SK-N-SH (cell line): ENCODE measurements around the gene CNBD2. TPM values are rescaled to one million over a fixed set of nuclear protein-coding genes. Genes with fewer than 3 reads are reported as not detected.

Experiments
- CTCF ChIA-PET: fragments of 300-600, 350-600 bp; formaldehyde crosslinking; extraction: SDS; loops from one replicate; lab custom pipeline; 2021; lab: Yijun Ruan, JAX
- POLR2A ChIA-PET: fragments of 350-600 bp; sonication (Branson Sonifier 250); formaldehyde crosslinking; extraction: SDS; loops from one replicate; lab custom pipeline; 2020; ENCODE audit warnings: antibody characterized with exemption, inconsistent platforms; lab: Yijun Ruan, JAX
- DNase-seq: peaks from one replicate; pipeline ENCODE4 v3.0.0; 2012
- H2AFZ ChIP-seq: fragments of 200-600 bp; sonication (generic); 2 replicates; pipeline ENCODE4 v1.8.1; 2016; ENCODE audit warnings: antibody characterized with exemption, mild to moderate bottlenecking, low read depth
- H3F3A ChIP-seq: fragments of 200-600 bp; sonication (generic); replicated peaks from 2 replicates; pipeline ENCODE3; 2016; ENCODE audit warnings: antibody characterized with exemption, mild to moderate bottlenecking; ENCODE audit not compliant: insufficient read depth
- H3K27ac ChIP-seq, 2 experiments: fragments of 200-500 bp in 1 of 2; fragments of 200-600 bp in 1 of 2; sonication (Bioruptor generic) in 1 of 2; sonication (generic), shearing (Covaris generic) in 1 of 2; 2 replicates each; pipeline versions ENCODE4 v1.5.1 to v1.6.1; 2014 to 2016; ENCODE audit warnings: low read depth in 2 of 2, inconsistent platforms in 1 of 2, low read length in 1 of 2, mild to moderate bottlenecking in 1 of 2, mixed read lengths in 1 of 2
- H3K27me3 ChIP-seq: fragments of 200-600 bp; sonication (generic), shearing (Covaris generic); 2 replicates; pipeline ENCODE4 v1.6.1; 2016; ENCODE audit warnings: mixed run types; ENCODE audit not compliant: insufficient read depth
- H3K36me3 ChIP-seq, 2 experiments: fragments of 200-500 bp in 1 of 2; fragments of 200-600 bp in 1 of 2; sonication (Bioruptor generic) in 1 of 2; sonication (generic) in 1 of 2; replicated peaks in 1 of 2; 2 replicates each; pipeline versions ENCODE3 to v1.5.1; 2014 to 2016; ENCODE audit warnings: low read length in 1 of 2, mild to moderate bottlenecking in 1 of 2; ENCODE audit not compliant: insufficient read depth in 2 of 2, control insufficient read depth in 1 of 2
- H3K4me1 ChIP-seq, 2 experiments: fragments of 200-500 bp in 1 of 2; fragments of 200-600 bp in 1 of 2; sonication (Bioruptor generic) in 1 of 2; sonication (generic), shearing (Covaris generic) in 1 of 2; 2 replicates each; pipeline versions ENCODE4 v1.5.1 to v1.6.1; 2014 to 2016; ENCODE audit warnings: low read depth in 1 of 2, low read length in 1 of 2, mixed run types in 1 of 2; ENCODE audit not compliant: insufficient read depth in 2 of 2, control insufficient read depth in 1 of 2
- H3K4me2 ChIP-seq: fragments of 200-600 bp; sonication (generic), shearing (Covaris generic); 2 replicates; pipeline ENCODE4 v1.6.1; 2017; ENCODE audit warnings: mixed run types
- H3K4me3 ChIP-seq, 2 experiments: fragments of 200-500 bp in 1 of 2; fragments of 200-600 bp in 1 of 2; sonication (Bioruptor generic) in 1 of 2; sonication (generic), shearing (Covaris generic) in 1 of 2; 2 replicates each; pipeline versions ENCODE4 v1.5.1 to v1.8.1; 2014 to 2016; ENCODE audit warnings: low read depth in 2 of 2, inconsistent platforms in 1 of 2, low read length in 1 of 2, mild to moderate bottlenecking in 1 of 2, mixed read lengths in 1 of 2, moderate library complexity in 1 of 2
- H3K79me2 ChIP-seq: fragments of 200-600 bp; sonication (generic); 2 replicates; pipeline ENCODE4 v1.8.1; 2017; ENCODE audit warnings: mild to moderate bottlenecking; ENCODE audit not compliant: insufficient read depth
- H3K9ac ChIP-seq: fragments of 200-600 bp; sonication (generic); 2 replicates; pipeline ENCODE4 v1.6.1; 2017; ENCODE audit warnings: mixed run types
- H3K9me2 ChIP-seq: fragments of 200-600 bp; sonication (generic); 2 replicates; pipeline ENCODE4 v1.6.1; 2017; ENCODE audit warnings: mixed run types
- H3K9me3 ChIP-seq: fragments of 200-600 bp; sonication (generic); 2 replicates; pipeline ENCODE4 v1.6.1; 2017; ENCODE audit warnings: mixed run types, mild to moderate bottlenecking, moderate library complexity
- H4K20me1 ChIP-seq: fragments of 200-600 bp; sonication (generic); 2 replicates; pipeline ENCODE4 v1.6.1; 2017; ENCODE audit warnings: mild to moderate bottlenecking, mixed run types; ENCODE audit not compliant: insufficient read depth
- CHD2 ChIP-seq: fragments of 150-350 bp; IDR thresholded peaks from 2 replicates; pipeline ENCODE4 v1.6.1; 2018; ENCODE audit warnings: low read length; ENCODE audit not compliant: partially characterized antibody
- EP300 ChIP-seq, 2 experiments: IDR thresholded peaks; 2 replicates each; pipeline versions ENCODE4 v1.4.0 to v1.6.1; 2012; ENCODE audit warnings: borderline replicate concordance in 1 of 2, low read depth in 1 of 2, low read length in 1 of 2
- EZH2phosphoT487 ChIP-seq: fragments of 200-600 bp; sonication (generic); IDR thresholded peaks from 2 replicates; pipeline ENCODE4 v1.6.1; 2017; ENCODE audit warnings: low read depth, mixed run types, mild to moderate bottlenecking, antibody characterized with exemption, moderate library complexity, borderline replicate concordance
- GABPA ChIP-seq: IDR thresholded peaks from 2 replicates; pipeline ENCODE4 v1.4.0; 2012; ENCODE audit warnings: low read depth, mild to moderate bottlenecking
- JUND ChIP-seq: IDR thresholded peaks from 2 replicates; pipeline ENCODE4 v1.4.0; 2012
- MAX ChIP-seq: IDR thresholded peaks from 2 replicates; pipeline ENCODE4 v1.4.0; 2012; ENCODE audit warnings: low read depth
- MEF2A ChIP-seq: IDR thresholded peaks from 2 replicates; pipeline ENCODE4 v1.4.0; 2012; ENCODE audit warnings: low read depth, borderline replicate concordance
- NFIC ChIP-seq: IDR thresholded peaks from 2 replicates; pipeline ENCODE4 v1.4.0; 2012; ENCODE audit warnings: borderline replicate concordance
- NRF1 ChIP-seq: IDR thresholded peaks from 2 replicates; pipeline ENCODE4 v1.6.1; 2012; ENCODE audit warnings: low read depth, mild to moderate bottlenecking, low read length
- RFX5 ChIP-seq: IDR thresholded peaks from 2 replicates; pipeline ENCODE4 v1.6.1; 2012; ENCODE audit warnings: mild to moderate bottlenecking, improper control_type of control experiment, low read length
- RXRA ChIP-seq: IDR thresholded peaks from 2 replicates; pipeline ENCODE4 v1.4.0; 2012; ENCODE audit warnings: low read depth, mild to moderate bottlenecking, borderline replicate concordance
- SIN3A ChIP-seq: IDR thresholded peaks from 2 replicates; pipeline ENCODE4 v1.6.1; 2012; ENCODE audit warnings: low read depth, mild to moderate bottlenecking, low read length, moderate library complexity, borderline replicate concordance
- SMC3 ChIP-seq: IDR thresholded peaks from 2 replicates; pipeline ENCODE4 v1.6.1; 2012; ENCODE audit warnings: low read depth, low read length, improper control_type of control experiment
- TAF1 ChIP-seq: IDR thresholded peaks from 2 replicates; pipeline ENCODE4 v1.6.1; 2012; ENCODE audit warnings: low read depth, mild to moderate bottlenecking, low read length, moderate library complexity, borderline replicate concordance
- TEAD4 ChIP-seq: IDR thresholded peaks from 2 replicates; pipeline ENCODE4 v1.4.0; 2012; ENCODE audit warnings: mild to moderate bottlenecking, borderline replicate concordance; ENCODE audit not compliant: insufficient read depth
- USF2 ChIP-seq: fragments of 150-350 bp; IDR thresholded peaks from 2 replicates; pipeline ENCODE4 v1.6.1; 2017; ENCODE audit warnings: antibody characterized with exemption, low read length, low read depth, borderline replicate concordance
- ZBTB33 ChIP-seq: IDR thresholded peaks from 2 replicates; pipeline ENCODE4 v1.4.0; 2012; ENCODE audit warnings: low read depth, borderline replicate concordance
- WGBS: methylation state at CpG from one replicate; pipeline ENCODE4 v1.1.6; 2017; ENCODE audit warnings: low lambda C conversion rate; 5-methylcytosine and 5-hydroxymethylcytosine counted together
- polyA plus RNA-seq, 3 experiments: library from polyadenylated mRNA; depleted of rRNA; stranded (reverse); fragments of >200 nt; gene quantifications; 2 replicates each; pipeline ENCODE4 v1.2.3, GENCODE V29; 2012

Gene CNBD2
- polyA plus RNA-seq, 1 of the 3 experiments (the other 2 are of a cell fraction) = 5.6 TPM

- no peaks in the 10 kb centered on the region for H3K79me2 ChIP-seq
- ChIA-PET CTCF (interaction anchor here (1.8 to 2.0 kb wide), 2 partner anchors 45 to 103 kb away, joined by 5 read pairs; no protein-coding TSS in a partner anchor), POLR2A (no interaction called here)
- no peak overlapping the region for H3K4me3 ChIP-seq
- H3K4me2 ChIP-seq = no peak overlapping the region
- no peaks in the 10 kb centered on the region for H3K36me3 ChIP-seq
- no peaks in the 10 kb centered on the region for H4K20me1 ChIP-seq
- H2AFZ ChIP-seq = no peak overlapping the region
- no peaks in the 10 kb centered on the region for H3K27me3 ChIP-seq
- H3K9me2 ChIP-seq = no peaks in the 10 kb centered on the region
- no peak for DNase-seq
- no peak for TF ChIP-seq NFIC
- TF ChIP-seq, all 33 proteins: peak for 0
- Histone ChIP-seq H3K9ac (no peak overlapping the region), H3K27ac (no peak overlapping the region), H3F3A (no peaks in the 10 kb centered on the region), H3K4me1 (no peaks in the 10 kb centered on the region; a peak in 1 of 4 replicates), H3K9me3 (no peaks in the 10 kb centered on the region)
- WGBS = 75% methylated on average over 2 of the region's 2 CpGs
Observed at GRCh38 chr20:36035745-36036144, 67.4 kb downstream of the CNBD2 start.

- H3K4me2 ChIP-seq = no peak overlapping the region
- no peaks in the 10 kb centered on the region for H3K27me3 ChIP-seq
- no peaks in the 10 kb centered on the region for H3F3A ChIP-seq
- no peak overlapping the region for H3K4me3 ChIP-seq
- no peak for TF ChIP-seq CHD2
- no peak for TF ChIP-seq TAF1
- no peak for TF ChIP-seq RXRA
- TF ChIP-seq GABPA = no peak
- TF ChIP-seq EZH2phosphoT487 = no peak
- TF ChIP-seq EP300 (IDR thresholded peaks at IDR 0.05; ENCODE audit: borderline replicate concordance in 1 of 2, low read depth in 1 of 2, low read length in 1 of 2) = no peak
- no peak for TF ChIP-seq NRF1
- TF ChIP-seq TEAD4 = no peak
- TF ChIP-seq NFIC = no peak
- no peak for TF ChIP-seq ZBTB33
- TF ChIP-seq USF2 = no peak
- no peak for TF ChIP-seq RFX5
- TF ChIP-seq SIN3A = no peak
- TF ChIP-seq JUND = no peak
- TF ChIP-seq MEF2A = no peak
- no peak for TF ChIP-seq MAX
- TF ChIP-seq SMC3 = no peak
- no peaks in the 10 kb centered on the region for H3K9me3 ChIP-seq
- ChIA-PET POLR2A (no interaction called here), CTCF (no interaction called here)
- WGBS = 97% methylated on average over 2 of the region's 3 CpGs
- H3K9ac ChIP-seq = no peak overlapping the region
- H3K36me3 ChIP-seq = no peaks in the 10 kb centered on the region
- no peak overlapping the region for H2AFZ ChIP-seq
- H3K79me2 ChIP-seq = no peaks in the 10 kb centered on the region
- no peaks in the 10 kb centered on the region for H4K20me1 ChIP-seq
- no peaks in the 10 kb centered on the region for H3K9me2 ChIP-seq
- no peak for DNase-seq
- H3K27ac ChIP-seq = no peak overlapping the region
- no peaks in the 10 kb centered on the region; a peak in 1 of 4 replicates for H3K4me1 ChIP-seq
Observed at GRCh38 chr20:36036688-36037087, 68.3 kb downstream of the CNBD2 start.
